GM18907 (cell line): ENCODE results near the gene DEFB113.
"Not testable (repeated sequence)": the region's sequence is repeated elsewhere in the genome, so short reads cannot be mapped to it uniquely, and the experiment has no call there.

Experiments
- ATAC-seq: cut with Tn5 transposase; IDR thresholded peaks from one replicate; pipeline ENCODE4 v1.9.1; 2021; ENCODE audit warnings: mild to moderate bottlenecking, moderate library complexity; ENCODE audit not compliant: unreplicated experiment

The DEFB113 gene, protein sequence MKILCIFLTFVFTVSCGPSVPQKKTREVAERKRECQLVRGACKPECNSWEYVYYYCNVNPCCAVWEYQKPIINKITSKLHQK

DNA sequence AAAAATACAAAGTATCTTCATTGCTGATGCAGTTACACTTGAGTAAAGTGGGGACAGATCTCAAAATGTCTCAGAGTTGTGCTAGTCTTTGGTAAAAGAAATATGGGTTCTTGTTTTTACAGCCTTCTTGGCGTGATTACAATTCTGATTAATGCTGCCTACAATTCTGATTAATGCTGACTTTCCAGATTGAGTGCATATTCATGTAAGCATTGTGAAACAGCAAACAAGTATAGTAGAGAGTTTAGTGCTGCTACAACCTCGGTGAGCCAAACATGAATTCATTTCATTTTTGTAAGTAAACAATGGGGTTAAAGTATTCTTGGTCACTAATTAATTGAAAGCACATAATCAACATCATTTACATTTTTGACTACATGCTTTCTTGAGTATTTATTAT is at the start of gene DEFB113:
Gene DEFB113, minus strand, starts transcription at position 21 of the 400 bp plus-strand sequence. Its CDS starts 0 bp downstream, at position 21.
- ATAC-seq: no peak

DNA sequence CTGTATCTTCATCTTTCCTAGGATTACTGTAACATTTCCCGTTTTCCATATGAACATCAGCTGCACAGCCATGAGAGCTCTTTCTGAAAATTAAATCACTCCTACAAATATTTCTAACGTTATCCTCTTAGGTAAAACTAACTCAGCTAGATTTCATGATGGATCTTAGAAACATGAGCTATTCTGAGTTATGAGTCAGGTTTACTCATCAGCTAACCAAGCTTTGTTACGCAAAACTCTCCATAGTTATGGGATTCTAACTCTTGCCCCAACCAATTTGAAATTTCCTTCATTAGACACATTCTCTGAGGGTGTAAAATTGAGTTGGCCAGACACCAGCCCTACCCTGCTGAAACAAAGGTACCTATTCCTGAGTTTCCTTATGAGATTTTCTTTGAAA is 38.4 kb upstream of the DEFB113 start:
- no peak for ATAC-seq

DNA sequence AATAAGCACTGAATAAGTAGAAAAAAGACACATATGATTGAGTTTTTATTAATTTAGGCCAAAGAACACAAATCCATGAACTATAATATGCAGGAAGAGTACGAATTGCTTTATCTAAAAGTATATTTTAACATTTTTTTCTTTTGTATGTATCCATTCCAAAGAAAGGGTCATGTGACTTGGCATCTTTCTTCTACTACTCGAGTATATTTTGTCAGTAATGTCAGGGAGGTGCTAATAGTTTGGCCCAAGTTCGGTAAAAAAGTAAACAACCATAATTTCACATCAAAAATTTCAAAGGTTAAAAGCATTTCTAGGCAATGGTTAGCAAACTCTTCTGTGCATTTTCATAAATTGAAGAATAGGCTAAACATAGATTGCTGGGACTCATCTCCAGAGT is 33.7 kb upstream of the DEFB113 start:
- ATAC-seq: no peak

DNA sequence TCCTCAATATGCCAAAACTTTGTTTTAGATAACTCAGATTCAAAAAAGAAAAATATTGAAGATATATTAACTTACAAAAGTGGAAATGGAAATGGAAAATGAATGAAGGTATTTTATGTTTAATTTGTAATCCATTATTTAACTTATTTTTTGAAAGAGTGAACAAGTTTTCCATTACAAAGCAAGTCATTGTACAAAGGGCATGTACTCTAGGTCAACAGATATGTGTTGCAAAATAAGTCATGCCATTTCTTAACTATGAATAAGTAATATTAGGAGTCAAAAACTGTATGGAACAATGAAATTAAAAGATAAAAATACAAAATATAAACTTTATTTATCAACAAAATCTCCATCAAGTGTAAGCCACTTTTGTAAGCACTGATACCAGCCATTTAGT is 25.9 kb upstream of the DEFB113 start:
- no peak for ATAC-seq

DNA sequence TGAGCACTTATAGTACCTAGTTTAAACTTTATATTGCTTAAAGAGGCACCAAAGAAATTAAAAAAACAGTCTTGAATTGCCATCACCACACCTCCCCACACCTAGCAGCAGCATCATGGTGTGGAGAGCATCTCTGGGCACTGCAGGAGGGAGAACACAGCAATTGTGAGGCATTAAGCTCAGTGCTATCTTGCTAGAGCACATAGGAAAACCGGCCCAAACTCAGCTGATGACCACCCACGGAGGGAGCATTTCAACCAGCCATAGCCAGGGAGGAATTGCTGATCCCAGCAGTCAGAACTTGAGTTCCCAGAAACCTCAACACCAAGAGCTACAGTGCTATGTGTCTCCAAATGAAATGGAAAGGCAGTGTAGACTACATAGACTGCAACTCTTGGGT is 19.5 kb upstream of the DEFB113 start:
- no peak for ATAC-seq

DNA sequence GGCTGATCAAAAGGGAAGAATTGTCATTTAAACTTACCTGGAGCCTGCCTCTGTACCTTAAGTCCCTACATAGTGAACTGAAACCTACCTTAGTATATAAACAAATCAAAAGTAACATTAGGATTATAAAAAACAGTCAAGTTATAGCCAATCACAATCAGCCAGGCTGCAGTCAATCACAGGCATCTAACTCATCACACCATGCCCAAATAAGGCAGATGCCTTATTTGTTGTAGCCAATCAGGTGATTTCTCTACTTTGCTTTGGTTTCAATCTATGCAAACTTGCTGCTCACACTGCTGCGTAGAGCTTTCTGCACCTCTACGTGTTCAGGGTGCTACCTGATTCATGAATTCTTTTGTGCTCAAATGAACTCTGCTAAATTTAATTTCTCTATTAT is 18.3 kb upstream of the DEFB113 start:
- ATAC-seq: no peak

DNA sequence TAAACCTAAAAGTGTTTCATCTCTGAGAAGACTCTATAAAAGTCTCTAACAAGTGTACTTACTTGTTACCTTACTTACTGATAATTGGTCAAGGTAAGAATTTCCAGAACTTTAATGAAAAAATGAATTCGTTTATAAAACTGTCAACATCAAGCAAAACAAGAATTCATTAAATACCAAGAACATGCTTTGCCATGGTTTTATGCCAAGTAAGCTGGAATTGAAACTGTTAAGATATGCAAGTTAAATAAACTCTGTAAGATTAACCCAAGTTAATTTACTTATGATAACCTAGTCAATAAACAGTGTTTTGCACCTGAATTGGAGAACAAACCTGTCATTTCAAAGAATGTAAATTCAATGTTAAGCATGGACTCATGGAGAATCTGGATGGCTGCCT is 17.1 kb upstream of the DEFB113 start:
- ATAC-seq: no peak

DNA sequence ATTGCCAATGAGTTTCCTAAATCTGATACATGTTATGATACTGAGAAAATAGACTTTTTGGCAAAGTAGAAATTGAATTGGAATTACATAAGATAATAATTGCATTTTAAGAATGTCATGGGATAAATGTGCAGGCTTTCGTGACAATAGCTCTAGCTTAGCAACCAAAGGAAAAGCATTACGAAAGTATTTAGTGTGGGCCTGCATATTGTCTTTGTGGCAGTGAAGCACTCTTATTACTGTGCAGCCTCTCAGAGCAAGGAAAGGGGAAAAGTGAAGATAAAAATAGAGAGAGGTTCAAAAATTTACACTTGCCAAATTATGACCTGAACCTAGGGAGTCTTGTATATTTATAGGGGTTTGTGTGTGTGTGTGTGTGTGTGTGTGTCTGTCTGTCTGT is 12.6 kb upstream of the DEFB113 start:
- ATAC-seq: no peak

DNA sequence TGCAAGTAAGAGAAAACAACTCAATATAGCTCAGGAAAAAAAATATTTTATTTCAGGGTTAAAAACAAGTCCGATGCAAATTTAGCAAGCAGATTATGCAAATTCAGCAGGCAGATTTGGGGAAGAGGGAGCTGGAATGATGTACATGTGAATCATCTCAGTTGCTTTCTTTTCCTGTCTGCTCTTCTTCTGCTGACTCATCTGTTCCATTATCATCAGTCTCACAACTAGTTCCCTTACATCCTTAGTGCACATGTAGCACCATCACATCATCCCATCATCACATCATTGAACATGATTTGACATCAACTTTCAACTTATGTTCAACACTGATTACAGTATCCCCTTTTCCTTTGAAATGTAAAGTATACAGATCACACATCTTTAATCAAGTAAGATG is 11.5 kb upstream of the DEFB113 start:
- ATAC-seq: peak; percentile 45

DNA sequence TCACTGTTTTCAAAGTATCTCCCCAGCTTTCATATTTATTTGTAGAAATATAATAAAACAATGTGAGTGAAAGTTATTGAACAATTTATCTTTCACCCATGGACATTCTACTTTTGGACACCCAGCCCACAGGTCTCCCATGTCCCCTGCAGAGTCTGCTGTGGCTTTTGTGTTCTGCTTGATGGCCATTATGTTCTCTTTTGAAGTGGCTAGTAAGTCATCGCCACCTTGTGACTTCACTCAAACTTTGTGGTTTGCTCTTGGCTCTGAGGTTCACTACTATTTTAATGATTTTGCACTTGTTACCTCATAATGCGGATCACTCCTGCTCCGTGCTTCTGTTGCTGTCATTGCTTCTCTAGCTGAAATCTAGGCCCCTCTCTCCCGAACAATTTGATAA is 10.2 kb upstream of the DEFB113 start:
- ATAC-seq: peak; percentile 44

DNA sequence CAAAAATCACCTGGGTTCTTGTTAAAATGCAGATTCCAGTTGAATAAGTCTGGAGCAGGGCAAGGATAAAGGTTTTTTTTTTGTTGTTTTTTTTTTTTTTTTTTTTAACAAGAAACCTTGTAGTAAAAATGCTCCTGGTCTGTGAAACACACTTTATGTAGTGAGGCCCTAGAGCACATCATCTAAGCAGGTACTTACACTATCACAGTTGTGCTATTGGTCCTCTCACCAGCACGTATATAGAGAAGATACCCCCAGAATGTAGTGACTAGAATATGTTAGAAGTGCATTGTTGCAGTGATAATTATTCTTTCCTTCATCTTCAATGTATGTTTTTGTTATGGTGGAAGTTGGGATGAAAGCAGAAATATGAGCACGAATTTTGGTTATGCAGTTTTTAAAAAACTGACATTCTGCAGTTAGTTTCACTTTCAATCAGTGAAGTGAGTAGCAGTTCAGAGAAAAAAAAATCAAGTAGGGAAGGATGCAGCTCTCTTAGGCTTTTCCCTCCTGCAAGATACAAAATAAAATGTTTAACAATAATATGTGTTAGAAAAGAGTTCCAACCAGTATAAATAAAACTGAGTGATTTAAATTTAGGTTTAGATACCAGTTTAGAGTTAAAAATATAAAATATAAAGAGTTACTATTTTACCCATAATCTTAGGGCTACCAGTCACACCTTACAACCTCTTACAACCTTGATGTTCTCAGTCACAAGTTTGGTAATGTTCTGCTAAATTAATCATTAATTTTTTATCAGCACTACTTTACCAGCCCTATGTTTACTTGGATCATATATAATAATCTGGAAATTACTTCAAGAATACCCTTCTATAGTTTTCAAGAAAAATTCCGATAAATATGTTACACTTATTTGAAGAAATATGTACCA is 9.2 kb upstream of the DEFB113 start:
- ATAC-seq: peak; percentile 61

DNA sequence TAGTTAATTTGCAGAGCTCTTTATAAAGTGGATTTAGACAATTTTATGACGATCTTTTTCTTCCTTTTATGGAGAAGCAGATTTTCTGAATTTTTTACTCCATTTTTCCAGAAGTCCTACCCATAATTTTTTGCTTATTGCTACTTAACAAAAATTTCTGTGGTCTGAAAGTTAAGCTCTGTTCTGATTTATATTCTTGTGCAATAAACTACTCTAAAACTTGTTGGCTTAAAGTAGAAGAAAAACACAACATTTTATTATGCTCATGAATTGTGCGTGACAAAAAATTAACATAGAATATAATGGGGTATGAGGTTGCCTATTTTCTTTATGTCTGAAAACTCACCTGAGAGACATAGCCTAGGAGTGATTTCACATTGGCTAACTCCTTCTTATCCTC is 2.6 kb downstream of the DEFB113 start:
- no peak for ATAC-seq

DNA sequence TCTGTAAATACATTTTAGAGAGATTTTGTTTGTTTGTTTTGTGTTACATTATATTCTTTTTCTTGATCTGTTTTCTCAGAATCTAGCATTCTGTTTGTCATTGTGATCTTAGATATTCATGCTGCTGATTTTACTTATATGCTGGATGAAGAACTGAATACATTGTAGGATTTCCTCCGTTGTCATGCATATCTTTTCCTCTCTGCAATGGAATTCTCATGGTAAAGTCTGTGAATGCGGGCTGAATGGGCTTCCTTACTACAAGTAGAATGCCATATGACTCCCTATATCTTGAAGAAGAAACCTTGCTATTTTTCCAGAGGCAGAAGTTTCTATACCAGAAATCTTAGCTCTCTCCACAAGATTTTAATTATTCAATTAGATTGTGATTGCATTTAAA is 3.1 kb downstream of the DEFB113 start:
- ATAC-seq: no peak

DNA sequence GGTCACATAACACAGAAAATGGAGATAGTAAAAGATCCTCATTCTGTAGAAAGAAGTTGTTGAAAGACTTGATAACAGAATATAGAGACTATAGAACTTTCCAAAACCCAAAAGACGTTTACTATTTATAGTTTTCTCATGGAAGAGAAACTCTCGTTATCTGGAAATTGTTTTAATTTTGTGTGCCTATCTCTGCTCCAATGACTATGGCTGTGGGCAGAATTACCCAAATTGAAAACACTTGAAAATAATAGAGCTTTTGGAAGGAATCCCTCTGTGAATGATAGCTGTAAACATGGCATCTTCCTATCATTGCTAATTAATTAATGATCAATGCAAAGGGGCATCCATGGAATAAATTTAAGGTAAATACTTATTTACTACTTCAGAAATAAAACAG is 5.4 kb downstream of the DEFB113 start, which contains the start of gene DEFB114:
Gene DEFB114, minus strand, starts transcription at position 101 of the 400 bp plus-strand sequence. Its CDS starts 59 bp downstream, at position 42.
- no peak for ATAC-seq

DNA sequence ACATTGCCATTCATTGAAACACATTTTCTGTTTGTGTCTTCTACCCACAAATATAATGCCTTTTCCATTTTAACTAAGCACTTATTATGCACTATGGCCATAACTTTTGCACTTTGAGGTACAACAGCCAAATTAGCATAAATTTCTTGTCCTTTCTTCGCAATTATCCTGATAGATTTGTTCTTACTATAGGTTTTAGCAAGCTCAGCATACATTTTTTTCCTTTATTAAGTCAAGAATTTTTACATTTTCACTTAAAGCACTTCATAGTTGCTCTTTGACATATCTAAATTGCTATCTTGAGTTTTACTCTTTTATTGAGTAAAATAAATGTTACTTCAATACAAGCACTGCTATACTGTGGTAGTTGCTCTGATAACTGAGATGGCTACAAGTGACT is 11.2 kb downstream of the DEFB113 start:
- no peak for ATAC-seq

DNA sequence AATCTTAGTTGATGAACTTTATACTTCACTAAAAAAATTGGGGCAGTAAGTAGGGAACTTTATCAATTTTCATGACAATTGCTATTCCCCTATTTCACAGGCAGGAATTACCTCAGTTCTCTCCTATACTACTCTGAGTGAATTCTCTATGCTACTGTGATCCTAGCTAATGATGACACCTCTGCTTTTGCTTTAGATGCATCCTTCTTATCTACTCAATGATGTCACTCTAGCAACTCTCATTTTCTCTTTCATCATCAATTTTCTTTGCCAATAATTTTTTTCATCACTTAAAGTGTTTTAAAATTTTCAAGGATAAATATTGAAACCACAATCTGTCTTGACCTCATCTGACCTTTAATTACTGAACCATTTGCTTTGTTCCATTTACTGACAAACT is 13.6 kb downstream of the DEFB113 start:
- ATAC-seq: no peak

DNA sequence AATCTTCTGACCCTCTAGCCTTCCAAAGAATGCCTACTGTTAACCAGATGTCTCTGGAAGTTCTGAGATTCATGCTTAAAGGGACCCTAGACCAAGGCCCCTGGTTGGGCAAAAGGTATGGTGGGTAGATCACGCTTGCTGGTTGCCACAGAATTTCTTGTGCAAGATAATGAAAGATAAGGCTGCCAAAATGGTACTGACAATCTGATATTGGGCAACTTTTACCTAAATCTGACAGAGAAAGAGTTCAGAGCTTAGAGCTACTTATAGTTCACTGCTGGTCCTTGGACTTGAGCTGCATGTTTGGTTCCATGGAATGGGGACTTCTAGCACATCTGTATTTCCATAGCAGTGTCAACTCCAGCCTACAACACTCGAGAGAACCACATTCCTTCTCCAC is 17.5 kb downstream of the DEFB113 start:
- ATAC-seq: no peak

DNA sequence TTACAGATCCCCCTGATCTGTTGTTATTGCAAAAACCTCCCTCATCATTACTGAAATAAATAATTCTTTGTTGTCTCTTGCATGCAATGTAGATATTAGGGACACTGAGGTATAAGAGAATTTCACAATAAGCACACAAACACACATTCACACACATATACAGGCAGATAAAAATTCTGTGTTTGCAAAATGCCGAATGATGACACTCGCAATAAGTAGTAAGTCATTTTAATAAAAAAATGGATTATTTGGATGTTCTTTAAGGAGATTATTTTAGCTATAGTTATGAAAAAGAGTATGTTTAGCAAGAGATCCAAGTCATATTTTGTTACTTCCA is 19.0 kb downstream of the DEFB113 start:
- no peak for ATAC-seq

DNA sequence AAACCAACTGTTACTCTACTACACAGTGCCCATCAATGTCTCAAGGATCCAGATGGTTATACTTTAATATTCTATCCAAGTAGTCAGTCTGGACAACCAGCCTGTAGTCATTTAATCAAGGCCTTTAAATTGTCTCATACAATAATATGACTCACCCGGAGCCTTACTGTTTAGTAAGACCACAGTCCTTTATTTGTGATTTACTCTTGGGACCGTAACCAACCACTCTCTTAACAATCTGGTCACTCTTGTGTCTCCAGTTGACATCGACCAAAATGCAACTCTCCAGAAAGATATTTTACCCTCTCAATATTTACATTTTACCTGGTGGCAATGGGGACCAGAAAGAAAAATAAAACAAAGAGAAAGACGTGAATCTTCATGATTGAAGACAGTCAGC is 20.4 kb downstream of the DEFB113 start:
- no peak for ATAC-seq

DNA sequence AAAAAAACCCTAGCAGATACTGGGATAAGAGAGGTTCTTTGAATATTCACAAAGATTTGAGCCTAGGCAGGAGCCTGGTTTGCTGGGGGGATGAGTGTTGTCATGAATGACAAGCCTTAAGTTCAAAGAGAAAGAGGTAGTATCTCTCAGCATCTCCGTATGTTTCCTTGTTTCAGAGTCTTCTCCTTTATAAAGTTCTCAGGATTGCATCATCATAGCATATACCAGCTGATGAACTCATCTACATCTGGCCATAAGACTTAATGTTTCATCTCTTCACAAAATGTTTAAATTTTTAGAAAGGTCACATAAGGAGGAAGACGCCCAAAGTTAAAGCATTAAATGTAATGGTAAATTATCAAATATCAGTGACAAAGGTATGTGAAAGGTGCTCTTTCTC is 22.6 kb downstream of the DEFB113 start:
- no peak for ATAC-seq

DNA sequence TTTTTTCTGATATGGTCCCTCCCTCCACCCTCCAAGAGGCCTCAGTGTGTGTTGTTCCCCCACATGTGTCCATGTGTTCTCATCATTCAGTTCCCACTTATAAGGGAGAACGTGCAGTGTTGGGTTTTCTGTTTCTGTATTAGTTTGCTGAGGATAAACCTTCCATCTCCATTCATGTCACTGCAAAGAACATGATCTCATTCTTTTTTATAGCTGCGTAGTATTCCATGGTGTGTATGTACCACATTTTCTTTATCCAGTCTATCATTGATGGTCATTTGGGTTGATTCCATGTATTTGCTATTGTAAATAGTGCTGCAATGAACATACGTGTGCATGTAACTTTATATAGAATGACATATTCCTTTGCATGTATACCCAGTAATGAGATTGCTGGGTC is 25.4 kb downstream of the DEFB113 start:
- ATAC-seq: not testable (repeated sequence)

DNA sequence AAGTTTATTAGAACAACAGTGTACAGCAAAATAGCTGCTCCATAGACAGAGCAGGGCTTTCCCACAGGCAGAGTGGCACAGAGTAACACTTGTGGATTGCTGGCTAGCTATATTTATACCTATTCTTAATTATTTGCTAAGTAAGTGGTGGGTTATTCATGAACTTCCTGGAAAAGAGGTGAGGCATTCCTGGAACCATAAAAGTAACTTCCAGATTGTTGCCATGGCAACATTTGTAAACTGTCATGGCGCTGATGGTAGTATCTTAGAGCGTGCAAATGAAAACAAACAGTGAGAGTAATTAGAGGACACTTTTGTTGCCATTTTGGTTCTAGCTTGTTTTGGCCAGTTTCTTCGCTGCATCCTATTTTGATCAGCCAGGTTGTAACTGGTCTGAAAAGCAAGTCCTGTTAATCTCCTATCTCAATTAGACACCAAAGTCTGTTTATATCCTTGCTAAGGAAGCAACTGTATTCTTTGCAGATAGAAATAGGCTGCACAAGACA is 29.4 kb downstream of the DEFB113 start:
- ATAC-seq: no peak

DNA sequence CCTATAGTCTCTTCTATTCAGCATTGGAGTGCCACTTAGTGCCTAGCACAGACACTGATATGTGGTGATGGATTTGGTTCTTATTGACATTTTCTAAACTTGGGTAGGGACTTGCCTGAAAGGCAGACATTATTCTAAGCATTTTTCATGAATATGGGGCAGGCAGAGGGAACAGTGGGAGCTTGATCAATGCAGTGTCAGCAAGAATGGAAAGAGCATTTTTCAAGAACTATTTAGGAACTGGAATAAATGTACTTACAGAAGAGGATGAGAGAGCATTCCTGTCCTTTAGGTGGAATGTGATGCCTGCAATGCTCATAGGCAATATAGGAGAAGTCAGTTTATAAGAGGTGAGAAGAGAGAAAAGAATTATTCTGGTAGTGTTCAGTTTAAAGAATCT is 31.6 kb downstream of the DEFB113 start:
- ATAC-seq: no peak
